GM23338 (cell line): ENCODE measurements around the gene ALDH18A1.

Experiments
- CREB1 ChIP-seq: fragments of 250-450 bp; sonication (Bioruptor Pico); IDR thresholded peaks from 2 replicates; pipeline ENCODE4 v1.5.0; 2020; ENCODE audit warnings: low read depth, mild to moderate bottlenecking, moderate library complexity
- ETS1 ChIP-seq: IDR thresholded peaks from 2 replicates; pipeline ENCODE4 v1.6.1; 2016; ENCODE audit warnings: antibody characterized with exemption
- EZH2 ChIP-seq: fragments of 200-600 bp; sonication (generic); IDR thresholded peaks from one replicate; pipeline ENCODE4 v1.8.0; 2017; ENCODE audit warnings: antibody characterized with exemption, mild to moderate bottlenecking, low read depth; ENCODE audit not compliant: unreplicated experiment
- EZH2phosphoT487 ChIP-seq: fragments of 200-600 bp; sonication (generic); IDR thresholded peaks from one replicate; pipeline ENCODE4 v1.8.1; 2018; ENCODE audit warnings: antibody characterized with exemption; ENCODE audit not compliant: unreplicated experiment
- JUNB ChIP-seq: IDR thresholded peaks from one replicate; pipeline ENCODE4 v1.6.1; 2016; ENCODE audit warnings: antibody characterized with exemption; ENCODE audit not compliant: unreplicated experiment
- NANOG ChIP-seq: IDR thresholded peaks from 2 replicates; pipeline ENCODE4 v1.6.1; 2016; ENCODE audit warnings: antibody characterized with exemption, borderline replicate concordance
- POLR2AphosphoS5 ChIP-seq: IDR thresholded peaks from 2 replicates; pipeline ENCODE4 v1.6.1; 2016; ENCODE audit warnings: antibody characterized with exemption, low read depth
- REST ChIP-seq: IDR thresholded peaks from one replicate; pipeline ENCODE4 v1.6.1; 2018; ENCODE audit warnings: antibody characterized with exemption; ENCODE audit not compliant: unreplicated experiment
- STAT1 ChIP-seq: IDR thresholded peaks from one replicate; pipeline ENCODE4 v1.6.1; 2016; ENCODE audit warnings: antibody characterized with exemption; ENCODE audit not compliant: unreplicated experiment
- ZNF114 ChIP-seq: fragments of 250-450 bp; sonication (Bioruptor Pico); IDR thresholded peaks from 2 replicates; pipeline ENCODE4 v1.5.0; 2020; ENCODE audit warnings: mild to moderate bottlenecking, moderate library complexity
- ZNF331 ChIP-seq: fragments of 250-450 bp; sonication (Bioruptor Pico); IDR thresholded peaks from 2 replicates; pipeline ENCODE4 v1.5.0; 2020; ENCODE audit warnings: low read depth, mild to moderate bottlenecking, moderate library complexity
- TF ChIP-seq, protein P1 (sequence below), 2 experiments: fragments of 200-600 bp in 1 of 2; sonication (generic) in 1 of 2; conservative IDR thresholded peaks; 2 replicates each; pipeline versions ENCODE4 v1.5.1 to v1.6.1; 2016 to 2017; ENCODE audit warnings: antibody characterized with exemption in 2 of 2, low read depth in 2 of 2, mild to moderate bottlenecking in 2 of 2, moderate library complexity in 1 of 2

- TF ChIP-seq, protein P1, sequence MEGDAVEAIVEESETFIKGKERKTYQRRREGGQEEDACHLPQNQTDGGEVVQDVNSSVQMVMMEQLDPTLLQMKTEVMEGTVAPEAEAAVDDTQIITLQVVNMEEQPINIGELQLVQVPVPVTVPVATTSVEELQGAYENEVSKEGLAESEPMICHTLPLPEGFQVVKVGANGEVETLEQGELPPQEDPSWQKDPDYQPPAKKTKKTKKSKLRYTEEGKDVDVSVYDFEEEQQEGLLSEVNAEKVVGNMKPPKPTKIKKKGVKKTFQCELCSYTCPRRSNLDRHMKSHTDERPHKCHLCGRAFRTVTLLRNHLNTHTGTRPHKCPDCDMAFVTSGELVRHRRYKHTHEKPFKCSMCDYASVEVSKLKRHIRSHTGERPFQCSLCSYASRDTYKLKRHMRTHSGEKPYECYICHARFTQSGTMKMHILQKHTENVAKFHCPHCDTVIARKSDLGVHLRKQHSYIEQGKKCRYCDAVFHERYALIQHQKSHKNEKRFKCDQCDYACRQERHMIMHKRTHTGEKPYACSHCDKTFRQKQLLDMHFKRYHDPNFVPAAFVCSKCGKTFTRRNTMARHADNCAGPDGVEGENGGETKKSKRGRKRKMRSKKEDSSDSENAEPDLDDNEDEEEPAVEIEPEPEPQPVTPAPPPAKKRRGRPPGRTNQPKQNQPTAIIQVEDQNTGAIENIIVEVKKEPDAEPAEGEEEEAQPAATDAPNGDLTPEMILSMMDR (conservative IDR thresholded peaks at IDR 0.05; ENCODE audit: low read depth in 2 of 2): no peak
- no peak for TF ChIP-seq EZH2
- no peak for TF ChIP-seq POLR2AphosphoS5
- TF ChIP-seq STAT1: no peak
- TF ChIP-seq EZH2phosphoT487: no peak
- TF ChIP-seq ETS1: no peak
- TF ChIP-seq ZNF114 (CRISPR knock-in tag): no peak
- TF ChIP-seq JUNB: no peak
- no peak for TF ChIP-seq CREB1 (CRISPR knock-in tag)
- TF ChIP-seq REST: no peak
- no peak for TF ChIP-seq ZNF331 (CRISPR knock-in tag)
- no peak for TF ChIP-seq NANOG
These were observed 30.0 kb downstream of the ALDH18A1 start for GRCh38 chr10:95626500-95626899.
